Amniotic epithelial cell (primary cell): ENCODE measurements around the gene CNOT2.

Source experiments
- DNase-seq: peaks from one replicate; pipeline ENCODE4 v3.0.0-alpha.2; 2010; ENCODE audit warnings: low read depth

The CNOT2 gene

GRCh38 chr12:70251661-70252060 is 8.4 kb downstream of the CNOT2 start:
- DNase-seq, result no peak

GRCh38 chr12:70252832-70253231 is 9.6 kb downstream of the CNOT2 start:
- peak; percentile 32 for DNase-seq

- DNase-seq, result no peak
These were observed 11.0 kb downstream of the CNOT2 start for GRCh38 chr12:70254225-70254624.

- no peak for DNase-seq
These were observed 11.6 kb downstream of the CNOT2 start for GRCh38 chr12:70254846-70255245.

GRCh38 chr12:70255311-70255710 is 12.1 kb downstream of the CNOT2 start:
- peak; percentile 35 for DNase-seq

- no peak for DNase-seq
These were observed 15.6 kb downstream of the CNOT2 start for GRCh38 chr12:70258605-70259403.

- DNase-seq, result no peak
These were observed 17.4 kb downstream of the CNOT2 start for GRCh38 chr12:70260646-70261045.

- DNase-seq, result no peak
These were observed 21.0 kb downstream of the CNOT2 start for GRCh38 chr12:70264067-70264867.

- no peak for DNase-seq
These were observed 21.9 kb downstream of the CNOT2 start for GRCh38 chr12:70265132-70265531.

- DNase-seq, result peak; percentile 52
These were observed 24.3 kb downstream of the CNOT2 start for GRCh38 chr12:70267550-70267949.

- DNase-seq, result no peak
These were observed 25.7 kb downstream of the CNOT2 start for GRCh38 chr12:70268972-70269371.

GRCh38 chr12:70270108-70270507 is 26.9 kb downstream of the CNOT2 start:
- DNase-seq, result no peak

GRCh38 chr12:70271025-70271424 is 27.8 kb downstream of the CNOT2 start:
- no peak for DNase-seq

- DNase-seq, result no peak
These were observed 29.3 kb downstream of the CNOT2 start for GRCh38 chr12:70272510-70272909.

GRCh38 chr12:70275045-70275444 is 31.8 kb downstream of the CNOT2 start:
- no peak for DNase-seq

- no peak for DNase-seq
These were observed 34.7 kb downstream of the CNOT2 start for GRCh38 chr12:70277973-70278372.

- DNase-seq, result no peak
These were observed 35.7 kb downstream of the CNOT2 start for GRCh38 chr12:70278945-70279344.

- no peak for DNase-seq
These were observed 40.0 kb downstream of the CNOT2 start for GRCh38 chr12:70283232-70283631.

GRCh38 chr12:70288817-70289216 is 45.6 kb downstream of the CNOT2 start:
- no peak for DNase-seq

- DNase-seq, result no peak
These were observed 46.9 kb downstream of the CNOT2 start for GRCh38 chr12:70290116-70290515.

GRCh38 chr12:70292017-70292776 is 49.0 kb downstream of the CNOT2 start:
- no peak for DNase-seq
